DMS79 (cell line): ENCODE data around the gene SLC25A29.
"Not testable (repeated sequence)": the region's sequence is repeated elsewhere in the genome, so short reads cannot be mapped to it uniquely, and the experiment has no call there.

Experiments used
- DNase-seq: peaks from one replicate; lab custom pipeline; 2025; lab: John Stamatoyannopoulos, UW

Gene SLC25A29, protein sequence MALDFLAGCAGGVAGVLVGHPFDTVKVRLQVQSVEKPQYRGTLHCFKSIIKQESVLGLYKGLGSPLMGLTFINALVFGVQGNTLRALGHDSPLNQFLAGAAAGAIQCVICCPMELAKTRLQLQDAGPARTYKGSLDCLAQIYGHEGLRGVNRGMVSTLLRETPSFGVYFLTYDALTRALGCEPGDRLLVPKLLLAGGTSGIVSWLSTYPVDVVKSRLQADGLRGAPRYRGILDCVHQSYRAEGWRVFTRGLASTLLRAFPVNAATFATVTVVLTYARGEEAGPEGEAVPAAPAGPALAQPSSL

DNA sequence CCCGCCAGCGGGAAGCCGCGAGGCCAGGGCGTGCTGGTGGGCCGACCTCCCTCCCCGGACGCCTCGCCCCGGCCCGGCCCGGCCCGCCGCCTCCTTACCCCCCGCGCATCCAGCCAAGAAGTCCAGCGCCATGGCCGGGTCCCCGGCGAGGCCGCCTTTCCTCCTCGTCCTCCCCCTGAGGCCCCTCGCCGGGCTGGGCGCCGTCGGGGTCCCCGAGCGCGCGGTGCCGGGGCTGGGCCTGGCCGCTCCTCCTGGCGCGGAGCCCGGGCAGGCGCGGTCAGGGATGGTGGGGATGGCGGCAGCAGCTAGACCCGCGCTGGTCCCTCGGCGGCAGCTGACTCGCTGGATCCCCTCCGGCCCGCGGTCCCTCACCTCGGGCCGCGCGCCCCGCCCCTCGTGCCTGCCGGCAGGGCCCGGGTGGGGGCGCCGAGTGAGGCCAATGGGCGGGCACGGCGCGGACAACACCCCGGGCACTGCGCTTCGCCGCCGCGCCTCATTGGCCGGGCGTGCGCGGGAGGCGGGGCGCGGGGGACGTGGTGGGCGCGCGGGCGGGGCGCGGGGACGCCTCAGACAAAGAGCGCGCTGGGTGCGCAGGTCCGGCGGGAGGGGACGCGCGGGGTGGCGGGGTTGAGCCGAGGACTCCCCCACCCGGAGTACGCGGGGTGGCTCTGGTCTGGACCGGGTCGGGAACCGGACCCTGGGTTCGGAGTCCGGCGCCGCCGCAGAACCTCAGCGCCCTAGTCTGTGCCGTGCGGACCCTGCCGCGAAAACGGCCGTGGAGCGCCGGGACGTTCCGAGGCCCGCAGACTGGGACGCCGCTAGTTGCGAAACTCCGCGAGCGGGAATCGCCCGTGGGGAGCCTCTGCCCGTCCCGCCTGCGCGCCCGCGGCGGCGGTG, at the start of gene SLC25A29:
SLC25A29 (minus strand) TSS at position 344 of the 897 bp plus-strand sequence; CDS start at position 132, 212 bp downstream.
- peak; percentile 89 for DNase-seq

DNA sequence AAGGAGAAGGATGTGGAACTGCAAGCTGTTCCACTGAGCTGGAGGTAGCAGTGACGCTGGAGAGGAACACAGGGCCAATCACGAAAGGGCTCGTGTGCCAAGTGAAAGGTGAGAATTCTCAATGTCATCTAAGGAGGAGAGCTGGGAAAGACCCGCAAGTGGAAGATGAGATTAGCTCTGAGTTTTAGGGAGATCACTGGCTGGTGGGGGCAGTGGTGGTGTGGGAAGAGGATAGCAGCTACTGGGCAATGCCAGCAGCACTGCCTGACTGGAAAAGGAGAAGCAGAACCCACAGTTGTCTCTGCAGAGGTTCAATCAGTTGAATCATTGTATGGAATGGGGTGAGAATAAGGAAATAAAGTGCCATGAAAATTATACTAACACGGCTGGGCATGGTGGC, 44.7 kb upstream of the SLC25A29 start:
- no peak for DNase-seq

DNA sequence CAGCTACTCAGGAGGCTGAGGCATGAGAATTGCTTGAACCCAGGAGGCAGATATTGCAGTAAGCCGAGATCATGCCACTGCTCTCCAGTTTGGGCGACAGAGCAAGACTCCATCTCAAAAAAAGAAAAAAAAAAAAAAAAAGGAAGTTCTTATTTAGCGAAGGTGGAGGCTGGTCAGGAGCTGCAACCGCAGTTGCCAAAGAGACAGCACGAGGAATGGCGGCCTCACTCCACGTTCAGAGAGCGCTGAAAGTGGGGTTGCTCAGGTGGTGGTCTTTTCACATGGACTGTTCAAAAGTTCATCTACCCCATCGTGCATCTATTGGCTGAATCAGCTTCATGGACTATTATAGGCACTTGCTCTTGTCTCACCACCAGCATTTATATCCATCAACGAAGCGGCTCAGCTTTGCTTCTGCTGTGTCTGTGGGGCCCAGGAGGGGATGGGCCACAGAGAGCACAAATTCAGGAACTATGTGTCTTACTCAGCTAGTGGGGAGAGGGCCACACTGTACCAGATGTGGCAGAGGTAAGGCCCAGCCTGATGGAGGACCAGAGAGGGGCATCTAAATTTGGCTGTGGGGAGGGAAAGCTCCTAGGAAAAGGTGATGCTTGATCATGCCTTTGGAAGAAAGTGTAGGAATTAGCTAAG, 44.2 kb upstream of the SLC25A29 start:
- DNase-seq = no peak

DNA sequence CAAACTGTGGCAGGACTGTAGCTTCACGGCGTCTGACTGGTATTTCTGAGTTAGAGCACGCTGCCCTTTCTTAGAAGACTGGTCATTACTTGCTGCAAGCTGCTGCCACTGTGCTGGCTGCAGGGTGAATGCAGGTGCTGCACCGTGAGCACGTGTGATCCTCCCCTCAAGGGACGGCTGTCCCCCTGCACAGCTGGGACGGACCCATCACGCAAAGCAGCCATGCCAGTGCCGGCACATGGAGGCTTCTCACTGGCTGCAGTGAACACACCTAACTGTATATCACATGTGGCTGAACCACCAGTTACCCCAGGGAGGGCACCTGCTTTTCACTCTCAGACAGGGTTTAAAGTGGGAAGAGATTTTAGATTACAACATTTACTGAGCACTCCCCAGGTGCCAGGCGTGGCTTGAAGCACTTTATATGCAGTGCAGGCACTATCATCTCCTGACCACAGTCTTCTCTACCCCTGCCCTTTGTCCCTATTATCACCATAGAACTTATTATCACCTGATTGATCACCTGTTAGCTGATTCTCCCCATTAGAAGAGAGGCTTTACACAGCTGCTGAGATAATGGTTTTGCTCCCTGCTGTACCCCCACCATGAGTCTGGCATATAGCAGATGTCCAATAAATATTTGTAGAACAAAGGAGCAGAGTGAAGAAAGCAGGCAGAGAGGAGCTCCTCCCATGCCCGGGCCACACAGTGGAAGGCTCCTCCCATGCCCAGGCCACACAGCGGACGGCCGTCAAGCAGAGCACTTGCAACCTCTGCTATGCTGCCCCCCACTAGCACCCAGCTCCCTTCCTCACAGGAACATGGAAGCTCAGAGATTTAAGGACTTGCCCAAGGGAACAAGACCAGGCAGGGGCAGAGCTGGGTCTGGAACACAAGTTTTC, 42.8 kb upstream of the SLC25A29 start:
- DNase-seq = no peak

DNA sequence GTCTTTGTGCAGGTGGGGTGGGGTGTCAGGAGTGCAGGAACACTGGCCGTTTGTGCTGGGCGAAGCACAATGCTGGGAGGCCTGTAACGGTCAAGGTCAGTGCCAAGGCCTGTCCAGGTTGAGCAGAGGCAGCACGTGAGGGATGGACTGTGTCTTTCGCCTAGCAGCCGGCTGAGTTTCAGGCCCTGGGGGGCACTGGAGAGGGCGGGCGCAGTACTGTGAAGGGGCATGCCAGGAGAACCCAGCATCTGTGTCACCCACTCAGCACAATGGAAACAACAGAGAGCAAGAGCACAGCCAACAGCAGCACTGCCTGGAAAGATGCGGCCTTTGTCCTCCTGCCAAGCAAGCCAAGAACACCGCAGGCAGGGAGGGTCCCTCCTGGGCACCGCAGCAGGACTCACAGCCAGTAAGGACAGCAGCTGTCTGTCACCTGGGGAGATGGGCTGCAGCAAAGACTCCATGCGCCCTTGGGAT, 42.0 kb upstream of the SLC25A29 start:
- no peak for DNase-seq

DNA sequence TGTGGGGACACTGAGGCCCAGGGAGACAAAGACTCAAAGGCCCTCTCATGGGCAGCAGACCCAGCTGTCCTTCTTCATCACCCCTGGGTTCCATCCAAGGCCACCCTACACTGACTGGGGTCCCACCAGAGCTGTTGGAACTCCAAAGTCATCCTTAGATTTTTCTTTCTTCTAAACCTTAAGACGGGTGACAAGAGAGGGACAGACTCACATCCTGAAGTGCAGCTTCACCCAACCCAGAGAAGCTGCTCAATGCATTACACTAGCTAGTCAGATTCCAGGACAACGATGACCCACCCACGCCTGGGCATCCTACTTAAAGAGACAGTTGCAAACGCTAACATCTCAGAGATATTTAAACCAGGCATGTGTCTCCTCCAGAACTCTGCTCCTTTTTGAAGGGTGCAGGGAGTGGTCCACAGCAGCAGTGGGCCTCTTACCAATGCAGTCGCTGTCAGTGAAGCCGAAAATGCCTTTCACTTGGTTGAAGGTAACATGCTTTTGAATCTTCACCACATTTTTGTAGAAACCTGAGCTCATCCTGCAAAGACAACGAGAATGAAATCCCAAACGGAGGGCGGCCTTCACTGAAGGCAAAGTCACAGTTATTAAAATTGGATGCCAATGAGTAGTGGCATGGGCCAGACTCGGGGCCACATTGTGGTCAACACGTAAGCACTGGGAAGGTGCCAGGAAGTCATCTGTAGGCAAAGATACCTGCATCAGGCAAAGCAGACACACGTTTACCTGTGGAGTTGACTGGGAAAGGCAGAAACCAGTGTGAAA, 40.3 kb upstream of the SLC25A29 start:
- DNase-seq = no peak

DNA sequence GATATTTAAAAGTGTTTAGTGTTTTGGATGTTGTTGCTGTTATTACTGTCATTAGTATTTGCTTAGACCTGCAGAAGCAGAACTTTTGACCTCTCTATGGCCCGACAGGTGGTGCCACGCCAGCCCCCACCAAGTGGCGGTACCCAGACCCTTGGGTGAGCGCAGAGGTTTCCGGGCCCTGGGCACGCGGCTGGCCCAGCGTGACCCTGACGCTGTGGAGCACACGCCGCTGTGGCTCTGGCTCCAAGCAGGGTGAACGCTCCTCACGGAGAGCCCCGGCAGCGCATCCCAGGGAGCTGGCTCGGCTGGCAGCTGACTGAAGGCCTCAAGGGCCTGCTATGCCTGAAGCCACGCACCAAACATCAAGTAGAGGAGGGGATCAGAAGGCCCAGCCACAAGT, 39.5 kb upstream of the SLC25A29 start:
- DNase-seq = no peak

DNA sequence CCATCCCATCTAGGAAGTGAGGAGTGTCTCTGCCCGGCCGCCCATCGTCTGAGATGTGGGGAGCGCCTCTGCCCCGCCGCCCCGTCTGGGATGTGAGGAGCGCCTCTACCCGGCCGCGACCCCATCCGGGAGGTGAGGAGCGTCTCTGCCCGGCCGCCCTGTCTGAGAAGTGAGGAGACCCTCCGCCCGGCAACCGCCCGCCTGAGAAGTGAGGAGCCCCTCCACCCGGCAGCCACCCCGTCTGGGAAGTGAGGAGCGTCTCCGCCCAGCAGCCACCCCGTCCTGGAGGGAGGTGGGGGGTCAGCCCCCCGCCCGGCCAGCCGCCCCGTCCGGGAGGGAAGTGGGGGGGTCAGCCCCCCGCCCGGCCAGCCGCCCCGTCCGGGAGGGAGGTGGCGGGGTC, 38.4 kb upstream of the SLC25A29 start:
- DNase-seq = not testable (repeated sequence)

DNA sequence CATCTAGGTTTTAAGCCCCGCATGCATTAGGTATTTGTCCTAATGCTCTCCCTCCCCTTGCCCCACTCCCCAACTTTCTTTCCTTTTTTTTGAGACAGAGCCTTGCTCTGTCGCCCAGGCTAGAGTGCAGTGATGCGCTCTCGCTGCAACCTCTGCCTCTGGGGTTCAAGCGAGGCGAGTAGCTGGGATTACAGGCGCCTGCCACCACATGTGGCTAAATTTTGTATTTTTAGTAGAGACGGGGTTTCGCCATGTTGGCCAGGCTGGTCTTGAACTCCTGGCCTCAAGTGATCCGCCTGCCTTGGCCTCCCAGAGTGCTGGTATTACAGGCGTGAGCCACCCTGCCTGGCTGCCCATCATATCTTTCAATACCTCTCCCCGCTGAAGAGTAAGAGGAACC, 36.6 kb upstream of the SLC25A29 start:
- not testable (repeated sequence) for DNase-seq

DNA sequence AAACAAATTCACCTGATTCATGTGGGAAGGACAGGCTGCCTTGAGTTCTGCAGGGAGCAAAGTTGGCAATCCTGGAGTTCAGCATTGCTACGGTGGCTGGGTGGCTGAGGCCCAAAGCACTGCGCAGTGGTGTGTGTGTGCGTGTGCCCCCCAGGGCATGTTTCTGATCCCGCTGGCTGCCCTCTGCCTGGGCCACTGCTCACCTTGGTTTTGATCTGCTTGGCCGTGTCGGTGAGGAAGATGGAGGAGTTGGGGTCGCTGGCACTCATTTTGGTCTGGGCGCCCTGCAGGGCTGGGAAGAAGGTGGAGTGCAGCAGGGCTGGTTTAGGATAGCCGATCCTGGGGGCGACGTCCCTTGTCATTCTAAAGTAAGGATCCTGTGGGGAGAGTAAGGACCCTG, 36.0 kb upstream of the SLC25A29 start:
- no peak for DNase-seq

DNA sequence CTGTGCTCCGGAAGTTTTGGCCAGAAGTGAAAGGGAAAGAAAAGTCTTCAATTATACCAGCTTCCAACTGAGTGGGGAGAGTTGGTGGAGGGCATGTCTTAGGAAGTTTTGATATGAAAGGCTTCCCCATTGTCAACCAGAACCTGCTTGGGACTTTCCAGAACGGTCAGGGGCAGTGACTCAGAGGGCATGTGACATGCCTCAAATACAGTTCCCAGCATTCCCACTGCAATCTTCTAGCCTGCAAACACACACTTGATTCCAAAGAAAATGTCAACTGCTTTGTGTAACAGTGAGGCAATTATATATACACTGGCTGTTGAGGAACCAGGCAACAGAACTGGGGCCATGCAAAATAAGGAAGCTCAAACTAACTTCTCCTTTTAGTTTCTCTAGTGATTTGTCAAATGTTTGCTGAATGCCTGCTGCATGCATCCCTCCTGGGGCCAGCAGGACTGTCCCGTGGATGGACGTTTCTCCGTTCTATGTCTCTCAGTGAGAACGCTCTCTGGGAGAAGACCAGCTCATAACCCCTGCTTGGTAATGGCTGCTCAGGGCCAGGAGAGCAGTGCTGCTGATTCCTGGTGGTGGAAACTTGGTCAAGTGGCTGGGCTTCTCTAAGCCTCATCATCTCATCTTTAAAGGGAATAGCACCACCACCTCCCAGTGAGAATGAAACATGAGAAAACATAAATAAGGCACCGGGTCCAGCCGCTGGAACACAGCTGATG, 35.2 kb upstream of the SLC25A29 start:
- no peak for DNase-seq

DNA sequence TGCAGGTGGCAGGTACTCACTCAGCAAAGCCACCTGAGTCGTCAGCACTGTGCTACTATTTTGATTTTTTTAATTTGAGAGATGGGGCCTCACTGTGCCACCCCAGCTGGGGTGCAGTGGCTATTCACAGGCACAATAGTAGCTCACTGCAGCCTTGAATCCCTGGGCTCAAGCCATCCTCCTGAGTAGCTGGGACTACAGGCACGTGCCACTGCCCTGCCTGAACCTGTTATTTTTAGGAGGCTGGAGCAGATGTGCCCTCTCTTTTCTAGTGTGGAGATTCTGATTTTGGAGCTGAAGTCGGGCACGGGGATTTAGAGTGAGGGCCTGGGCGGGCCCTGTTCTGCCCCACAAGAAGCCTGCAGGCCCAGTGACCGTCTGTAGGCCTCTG, 34.2 kb upstream of the SLC25A29 start:
- no peak for DNase-seq

DNA sequence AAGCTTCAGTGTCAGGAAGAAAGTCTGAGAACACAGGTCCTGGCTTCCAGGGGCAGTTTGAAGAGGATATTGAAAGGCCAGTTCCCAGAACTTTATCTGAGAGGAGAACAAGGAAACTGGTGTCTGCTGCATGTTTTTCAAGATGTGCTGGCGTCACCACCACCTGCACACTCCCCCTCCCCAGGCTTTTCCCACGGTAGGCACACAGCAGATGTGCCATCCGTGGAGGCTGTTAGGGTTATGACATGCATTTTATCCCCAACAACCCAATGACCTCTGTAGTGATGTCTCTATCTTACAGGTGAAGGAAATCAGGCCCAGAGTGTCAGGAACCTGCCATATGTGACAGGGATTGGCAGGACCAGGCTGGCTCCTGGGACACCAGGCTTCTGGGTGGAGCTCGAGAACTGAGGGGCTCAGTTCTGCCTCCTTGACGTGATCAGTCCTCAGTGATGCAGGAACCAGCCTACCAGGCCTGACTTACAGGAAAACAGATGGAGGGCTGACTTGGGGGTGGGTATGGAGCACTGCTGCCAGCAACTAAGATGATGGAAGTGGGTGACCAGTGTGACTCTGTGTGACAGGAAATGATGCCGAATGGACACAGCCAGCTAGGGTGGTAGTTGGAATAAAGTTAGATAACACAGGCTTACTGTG, 33.6 kb upstream of the SLC25A29 start:
- DNase-seq = no peak

DNA sequence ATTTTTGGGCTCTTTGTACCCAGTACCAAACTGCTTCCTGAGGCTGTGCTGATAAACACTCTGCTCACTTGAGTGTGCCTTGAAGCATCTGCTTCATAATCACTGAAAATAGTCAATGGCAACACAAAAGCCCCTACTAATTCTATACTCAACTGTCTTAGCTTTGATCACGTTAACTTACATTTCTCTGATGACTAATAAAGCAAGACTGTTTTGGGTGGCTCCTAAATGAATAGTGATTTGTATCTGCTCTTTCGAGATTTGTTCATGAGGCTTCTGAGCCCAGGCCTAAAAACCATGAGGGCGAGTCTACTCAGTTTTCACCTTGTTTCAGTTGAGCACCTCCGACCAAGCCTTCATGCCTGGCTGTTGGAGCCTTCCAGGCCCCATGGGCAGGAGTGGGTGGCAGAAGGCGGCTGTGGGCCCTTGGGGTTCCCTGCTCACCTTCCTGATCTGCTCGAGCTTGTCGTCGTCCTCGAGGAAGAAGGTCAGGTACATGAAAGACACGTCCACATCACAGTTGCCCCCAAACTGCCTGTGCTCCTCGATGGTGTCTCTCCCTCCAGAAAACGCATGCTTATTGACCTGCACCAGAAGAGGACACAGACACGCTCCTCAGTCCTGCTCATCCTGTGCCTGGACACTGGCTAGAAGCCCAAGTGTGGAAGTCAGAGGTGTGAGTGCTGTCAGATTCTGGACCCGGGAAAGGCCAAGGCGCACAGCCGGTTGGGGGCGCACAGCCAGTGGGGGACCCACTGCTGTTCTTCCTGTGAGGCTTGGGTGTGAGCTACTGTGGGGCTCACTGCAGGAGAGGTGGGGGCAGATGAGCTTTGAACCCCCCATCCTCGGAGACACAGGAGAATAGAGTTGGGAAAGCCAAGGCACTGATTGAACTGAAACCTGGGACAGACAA, 30.6 kb upstream of the SLC25A29 start:
- no peak for DNase-seq

DNA sequence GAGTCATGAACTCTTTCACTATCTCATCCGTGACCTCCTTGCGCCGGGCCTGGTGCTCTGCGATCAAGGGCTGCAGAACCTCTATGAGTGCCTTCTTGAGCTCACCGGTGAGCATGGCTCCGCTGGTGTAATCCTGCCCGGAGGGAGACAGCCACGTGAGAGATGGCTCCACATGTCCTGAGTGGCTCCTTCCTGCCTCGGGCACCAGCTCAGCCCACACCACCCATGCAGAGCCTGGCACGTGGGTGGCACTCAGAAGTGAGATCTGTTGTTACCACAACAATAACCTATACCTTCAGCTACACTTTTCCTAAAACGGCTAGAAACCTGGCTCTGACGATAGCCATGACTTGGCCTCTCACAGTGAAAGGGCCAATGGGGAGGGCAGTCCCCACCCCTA, 28.7 kb upstream of the SLC25A29 start:
- no peak for DNase-seq

DNA sequence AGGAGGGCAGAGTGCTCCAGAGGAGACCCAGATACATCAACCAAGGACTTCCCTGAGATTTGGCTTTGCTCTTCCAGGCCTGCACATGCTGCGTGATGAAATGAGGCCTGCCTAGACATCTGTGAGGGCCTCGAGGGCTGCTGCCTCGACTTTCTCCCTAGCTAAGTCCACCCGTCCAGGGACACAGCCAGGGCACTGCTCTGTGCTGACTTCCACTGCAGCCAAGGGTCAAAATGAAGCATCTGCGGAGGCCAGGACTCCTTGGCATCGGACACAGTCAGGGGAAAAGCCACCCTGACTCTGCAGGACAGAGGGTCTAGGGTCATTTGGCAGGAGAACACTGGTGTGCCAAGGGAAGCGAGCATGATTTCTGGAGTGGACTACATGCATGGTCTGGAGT, 27.6 kb upstream of the SLC25A29 start:
- no peak for DNase-seq

DNA sequence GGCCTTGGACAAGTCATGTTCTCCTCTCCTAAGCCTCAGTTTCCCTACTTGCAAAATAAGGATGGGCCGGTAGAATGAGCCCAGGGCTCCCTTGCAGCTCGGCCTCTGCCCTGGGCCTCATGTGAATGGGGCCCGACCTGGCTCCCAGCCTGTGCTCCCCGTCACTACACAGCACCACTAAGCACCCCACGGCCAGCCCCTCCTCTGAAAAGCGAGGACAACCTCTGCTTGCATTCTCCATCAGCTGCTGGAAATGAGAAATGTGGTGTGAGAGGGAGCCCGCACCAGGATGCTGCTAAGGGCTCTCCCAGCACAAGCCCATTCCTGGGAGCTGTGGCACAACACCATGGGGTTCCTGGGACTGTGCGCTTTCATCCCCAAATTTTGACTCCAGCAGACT, 27.1 kb upstream of the SLC25A29 start:
- no peak for DNase-seq

DNA sequence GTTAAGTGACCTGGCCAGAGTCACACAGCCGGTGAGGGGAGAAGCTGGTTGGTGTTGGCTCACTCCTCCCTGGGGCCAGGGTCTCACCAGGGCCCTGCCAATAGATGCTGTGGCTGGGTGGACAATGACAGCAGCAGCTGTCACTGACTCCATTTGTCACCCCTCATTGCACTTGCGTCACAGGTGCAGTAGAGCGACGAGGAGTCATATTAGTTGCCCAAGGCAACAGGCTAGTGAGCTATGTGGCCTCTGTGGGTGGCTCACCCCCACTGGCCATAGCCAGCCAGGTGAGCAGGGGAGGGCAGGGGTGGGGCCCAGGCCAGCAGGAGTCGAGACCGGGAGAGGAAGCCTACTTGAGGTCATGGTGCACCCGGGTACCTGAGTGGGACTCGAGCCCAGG, 26.6 kb upstream of the SLC25A29 start:
- peak; percentile 88 for DNase-seq
